Activated CD4-positive, alpha-beta T cell treated with anti-CD3 and anti-CD28 coated beads, Interleukin-2, amount 50 U/mL, for 4 hours (primary cell): ENCODE measurements around the gene TCFL5.
A peak's percentile ranks its signal among the peaks of the same experiment; 100 is the strongest.
"Not testable (repeated sequence)": the region's sequence is repeated elsewhere in the genome, so short reads cannot be mapped to it uniquely, and the experiment has no call there.

Source experiments
- DNase-seq, 2 experiments: peaks; one replicate each; pipeline ENCODE4 v3.0.0-alpha.2; 2020

The TCFL5 gene

GRCh38 chr20:62879275-62880146 lies 17.9 kb upstream of the TCFL5 start:
- no peak for DNase-seq

GRCh38 chr20:62878244-62879038 lies 16.8 kb upstream of the TCFL5 start:
- DNase-seq = no peak

GRCh38 chr20:62876902-62877816 lies 15.5 kb upstream of the TCFL5 start:
- DNase-seq = no peak

GRCh38 chr20:62876501-62876901 lies 14.9 kb upstream of the TCFL5 start:
- no peak for DNase-seq

- no peak for DNase-seq
Measured at GRCh38 chr20:62875419-62876361, 14.1 kb upstream of the TCFL5 start.

GRCh38 chr20:62874964-62875344 lies 13.3 kb upstream of the TCFL5 start:
- DNase-seq = no peak

- not testable (repeated sequence) for DNase-seq
Measured at GRCh38 chr20:62873681-62874031, 12.0 kb upstream of the TCFL5 start.

- no peak for DNase-seq
Measured at GRCh38 chr20:62873280-62873679, 11.7 kb upstream of the TCFL5 start.

- no peak for DNase-seq
Measured at GRCh38 chr20:62872862-62873261, 11.2 kb upstream of the TCFL5 start.

GRCh38 chr20:62872184-62872847 lies 10.7 kb upstream of the TCFL5 start:
- DNase-seq = no peak

- DNase-seq = no peak
Measured at GRCh38 chr20:62864207-62864606, 2.6 kb upstream of the TCFL5 start.

GRCh38 chr20:62860924-62861691 lies 514 bp downstream of the TCFL5 start:
- DNase-seq = peak in 1 of 2 experiments; percentile 24

- no peak for DNase-seq
Measured at GRCh38 chr20:62860391-62860923, 1.2 kb downstream of the TCFL5 start.

- no peak for DNase-seq
Measured at GRCh38 chr20:62859721-62860120, 1.9 kb downstream of the TCFL5 start.

GRCh38 chr20:62858058-62858830 lies 3.4 kb downstream of the TCFL5 start:
- no peak for DNase-seq

GRCh38 chr20:62856931-62857619 lies 4.5 kb downstream of the TCFL5 start:
- DNase-seq = no peak

GRCh38 chr20:62855120-62855519 lies 6.5 kb downstream of the TCFL5 start:
- DNase-seq = no peak

GRCh38 chr20:62854121-62854520 lies 7.5 kb downstream of the TCFL5 start:
- DNase-seq = no peak

GRCh38 chr20:62853304-62853703 lies 8.3 kb downstream of the TCFL5 start:
- not testable (repeated sequence) for DNase-seq
